ENCODE data around the gene PPP1R12C.

Gene PPP1R12C

DNA sequence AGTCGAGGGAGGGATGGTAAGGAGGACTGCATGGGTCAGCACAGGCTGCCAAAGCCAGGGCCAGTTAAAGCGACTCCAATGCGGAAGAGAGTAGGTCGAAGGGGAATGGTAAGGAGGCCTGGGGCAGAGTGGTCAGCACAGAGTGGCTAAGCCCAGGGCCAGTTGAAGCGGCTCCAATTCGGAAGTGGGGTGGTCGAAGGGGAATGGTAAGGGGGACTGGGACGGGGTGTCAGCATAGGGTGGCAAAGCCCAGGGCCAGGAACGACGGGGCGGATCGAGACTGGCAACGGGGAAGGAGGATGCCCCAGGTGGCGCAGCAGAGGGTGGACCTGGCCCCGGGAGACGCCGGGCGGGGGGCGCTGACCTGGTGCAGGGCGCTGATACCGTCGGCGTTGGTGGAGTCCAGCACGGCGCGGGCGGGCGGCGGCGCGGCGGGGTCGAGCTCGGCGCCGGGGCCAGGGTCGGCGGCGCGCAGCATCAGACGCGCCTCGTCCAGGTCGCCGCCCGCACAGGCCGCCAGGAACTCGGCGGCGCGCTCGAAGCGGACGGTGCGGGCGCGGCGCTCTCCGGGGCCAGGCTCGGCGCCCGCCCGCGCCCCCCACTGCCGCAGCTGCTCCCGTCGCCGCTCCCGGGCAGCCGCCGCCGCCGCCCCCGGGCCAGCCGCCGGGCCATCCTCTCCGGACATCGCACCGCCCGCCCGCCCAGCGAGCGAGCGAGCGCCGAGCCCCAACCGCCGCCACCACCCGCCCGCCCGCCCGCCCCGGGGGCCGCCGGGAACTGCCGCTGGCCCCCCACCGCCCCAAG is at the start of gene PPP1R12C:
PPP1R12C (minus strand) TSS at position 779 of the 804 bp plus-strand sequence; CDS start at position 685, 94 bp downstream.
- TF ChIP-seq, protein P1, sequence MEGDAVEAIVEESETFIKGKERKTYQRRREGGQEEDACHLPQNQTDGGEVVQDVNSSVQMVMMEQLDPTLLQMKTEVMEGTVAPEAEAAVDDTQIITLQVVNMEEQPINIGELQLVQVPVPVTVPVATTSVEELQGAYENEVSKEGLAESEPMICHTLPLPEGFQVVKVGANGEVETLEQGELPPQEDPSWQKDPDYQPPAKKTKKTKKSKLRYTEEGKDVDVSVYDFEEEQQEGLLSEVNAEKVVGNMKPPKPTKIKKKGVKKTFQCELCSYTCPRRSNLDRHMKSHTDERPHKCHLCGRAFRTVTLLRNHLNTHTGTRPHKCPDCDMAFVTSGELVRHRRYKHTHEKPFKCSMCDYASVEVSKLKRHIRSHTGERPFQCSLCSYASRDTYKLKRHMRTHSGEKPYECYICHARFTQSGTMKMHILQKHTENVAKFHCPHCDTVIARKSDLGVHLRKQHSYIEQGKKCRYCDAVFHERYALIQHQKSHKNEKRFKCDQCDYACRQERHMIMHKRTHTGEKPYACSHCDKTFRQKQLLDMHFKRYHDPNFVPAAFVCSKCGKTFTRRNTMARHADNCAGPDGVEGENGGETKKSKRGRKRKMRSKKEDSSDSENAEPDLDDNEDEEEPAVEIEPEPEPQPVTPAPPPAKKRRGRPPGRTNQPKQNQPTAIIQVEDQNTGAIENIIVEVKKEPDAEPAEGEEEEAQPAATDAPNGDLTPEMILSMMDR (IDR thresholded peaks at IDR 0.05; ENCODE audit: low read depth, low read length, missing control alignments) = no peak
- no peak for DNase-seq (ENCODE audit: extremely low read depth, low read depth)
- peak within 1 kb of the TSS; percentile 96 for H3K4me3 ChIP-seq (replicated peaks; ENCODE audit: low read depth, low read length)

DNA sequence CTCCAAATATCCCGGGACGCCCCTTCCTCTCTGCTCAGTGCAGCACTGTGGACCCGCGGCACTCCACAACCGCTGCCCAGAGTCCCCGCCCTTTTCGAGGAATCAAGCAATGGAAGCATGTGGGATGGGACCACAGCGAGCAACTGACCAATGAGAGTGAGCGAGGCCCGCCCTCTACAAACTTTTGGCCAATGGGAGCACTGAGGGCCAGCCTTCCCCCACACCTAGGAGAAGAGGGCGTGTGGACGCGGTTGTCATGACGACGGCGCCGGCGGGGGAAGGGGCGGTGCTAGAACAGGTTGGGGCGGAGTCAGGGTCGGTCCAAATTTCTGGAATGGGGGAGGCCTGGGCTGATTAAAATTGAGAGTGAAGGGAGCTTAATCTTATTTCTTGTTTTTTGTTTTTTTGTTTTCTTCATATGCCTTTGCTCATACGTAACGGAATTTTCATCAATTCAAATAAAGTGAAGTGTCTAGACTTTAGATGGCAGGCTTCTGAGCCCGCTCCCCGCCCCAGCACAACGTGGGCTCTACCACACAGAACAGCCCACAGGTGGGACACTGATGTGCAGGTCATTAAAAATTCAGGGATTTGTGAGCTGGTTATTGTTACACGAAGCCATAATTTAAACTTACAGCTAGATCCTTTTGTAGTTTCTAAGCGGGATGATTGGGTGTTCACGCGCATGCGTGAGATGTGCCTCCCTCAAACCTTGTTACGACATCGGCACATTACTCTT is 49.3 kb upstream of the PPP1R12C start, which contains the start of gene DNAAF3:
DNAAF3 (minus strand) TSS at position 84 of the 739 bp plus-strand sequence. CDS start 200 bp downstream, outside the sequence.
- TF ChIP-seq, protein P1 (IDR thresholded peaks at IDR 0.05; ENCODE audit: low read depth, low read length, missing control alignments) = no peak
- H3K4me3 ChIP-seq (replicated peaks; ENCODE audit: low read depth, low read length) = peak within 1 kb of the TSS; percentile 43
- peak; percentile 97 for DNase-seq (ENCODE audit: extremely low read depth, low read depth)

DNA sequence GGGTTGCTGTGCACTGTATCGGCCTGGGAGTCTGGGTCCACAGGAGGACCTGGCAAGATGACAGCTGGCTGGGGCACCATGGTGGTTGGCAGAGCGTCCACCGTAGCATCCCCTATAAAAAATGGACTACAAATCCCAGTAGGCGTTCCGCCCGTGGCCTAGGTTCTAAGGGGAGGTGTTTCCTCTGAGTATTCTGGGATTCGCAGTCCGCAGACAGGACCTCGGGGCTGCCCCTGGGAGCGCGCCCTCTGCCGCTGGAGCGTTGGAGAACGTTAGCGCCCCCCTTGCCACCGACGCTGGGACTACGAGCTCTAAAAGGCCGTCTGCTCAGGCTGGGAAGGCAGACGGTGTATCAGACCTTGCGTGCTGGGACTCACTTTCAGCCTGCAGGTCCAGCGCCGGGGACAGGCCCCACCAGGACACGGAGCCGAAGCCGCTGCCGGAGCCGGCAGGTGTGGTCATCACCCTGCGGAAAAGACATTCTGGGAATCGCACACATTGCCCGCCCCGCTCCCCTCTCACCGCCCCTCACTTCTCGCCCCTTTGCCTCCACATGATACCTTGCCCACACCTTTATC is 48.6 kb upstream of the PPP1R12C start:
- no peak for DNase-seq (ENCODE audit: extremely low read depth, low read depth)

DNA sequence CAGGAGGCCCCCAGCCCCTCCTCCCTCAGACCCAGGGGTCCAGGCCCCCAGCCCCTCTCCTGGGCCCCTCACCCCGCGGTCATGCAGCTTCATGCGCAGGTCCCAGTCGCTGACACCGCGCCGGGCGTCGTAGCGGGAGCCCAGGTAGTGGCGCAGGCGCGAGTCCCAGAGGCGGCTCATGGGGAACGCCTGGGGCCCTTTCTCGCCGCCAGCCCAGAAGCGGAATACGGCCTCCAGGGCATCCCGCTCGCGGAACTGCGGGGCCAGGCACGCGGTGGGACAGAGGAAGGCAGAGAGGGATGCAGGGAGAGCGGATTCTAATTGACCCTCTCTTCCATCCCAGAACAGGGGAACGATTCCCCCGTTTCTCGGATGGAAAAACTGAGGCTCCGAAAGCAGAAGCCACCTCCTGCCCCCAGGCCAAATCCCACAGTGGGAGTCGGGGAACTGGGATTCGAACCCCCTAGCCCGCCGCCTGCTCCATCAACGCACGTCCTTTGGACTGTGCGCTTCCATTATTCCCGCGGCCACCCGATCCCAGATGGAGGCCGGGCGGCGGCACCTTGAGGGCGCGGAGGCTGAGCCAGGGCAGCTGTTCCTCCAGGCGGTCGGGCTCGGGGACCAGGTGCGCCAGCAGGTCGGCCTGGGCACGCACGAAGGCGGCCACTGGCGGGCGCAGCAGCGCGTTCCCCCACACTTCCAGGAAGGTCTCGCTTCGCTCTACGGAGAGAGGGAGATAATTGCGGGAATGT is 44.3 kb upstream of the PPP1R12C start:
- DNase-seq (ENCODE audit: extremely low read depth, low read depth) = no peak
- TF ChIP-seq, protein P1 (IDR thresholded peaks at IDR 0.05; ENCODE audit: low read depth, low read length, missing control alignments) = no peak
- no peak overlapping the region for H3K4me3 ChIP-seq (replicated peaks; ENCODE audit: low read depth, low read length)

More for the DNA sequence above, 48.6 kb upstream of the PPP1R12C start:
- TF ChIP-seq, protein P1 (IDR thresholded peaks at IDR 0.05; ENCODE audit: low read depth, low read length, missing control alignments) = peak; percentile 74
- H3K4me3 ChIP-seq (replicated peaks; ENCODE audit: low read depth, low read length) = peak overlapping the region; percentile 43

DNA sequence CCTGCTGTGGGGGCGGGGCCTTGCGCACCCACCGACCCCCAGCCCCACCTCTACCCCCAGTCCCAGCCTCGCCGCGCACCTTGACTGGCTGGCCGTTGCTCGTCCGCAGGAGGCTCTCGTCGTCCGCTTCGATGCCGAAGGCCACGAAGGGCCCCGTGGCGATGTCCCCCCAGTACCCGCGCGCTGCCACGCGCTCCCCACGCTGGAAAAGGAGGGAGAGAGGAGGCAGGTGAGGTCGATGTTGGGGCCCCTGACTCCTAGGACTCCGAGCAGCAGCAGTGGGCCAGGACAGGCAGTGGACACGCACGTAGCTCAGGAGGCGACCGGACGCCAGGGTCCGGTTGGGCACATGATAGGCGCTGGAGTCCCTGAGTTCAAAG is 43.5 kb upstream of the PPP1R12C start:
- DNase-seq (ENCODE audit: extremely low read depth, low read depth) = no peak
- TF ChIP-seq, protein P1 (IDR thresholded peaks at IDR 0.05; ENCODE audit: low read depth, low read length, missing control alignments) = no peak
- H3K4me3 ChIP-seq (replicated peaks; ENCODE audit: low read depth, low read length) = no peak overlapping the region
